Left forelimb (tissue), 1 donor: ENCODE measurements around the gene TTBK2.

Experiments
- DNase-seq: peaks from one replicate; pipeline ENCODE4 v3.0.0-alpha.2; 2018; ENCODE audit warnings: low spot score

Gene TTBK2

DNA sequence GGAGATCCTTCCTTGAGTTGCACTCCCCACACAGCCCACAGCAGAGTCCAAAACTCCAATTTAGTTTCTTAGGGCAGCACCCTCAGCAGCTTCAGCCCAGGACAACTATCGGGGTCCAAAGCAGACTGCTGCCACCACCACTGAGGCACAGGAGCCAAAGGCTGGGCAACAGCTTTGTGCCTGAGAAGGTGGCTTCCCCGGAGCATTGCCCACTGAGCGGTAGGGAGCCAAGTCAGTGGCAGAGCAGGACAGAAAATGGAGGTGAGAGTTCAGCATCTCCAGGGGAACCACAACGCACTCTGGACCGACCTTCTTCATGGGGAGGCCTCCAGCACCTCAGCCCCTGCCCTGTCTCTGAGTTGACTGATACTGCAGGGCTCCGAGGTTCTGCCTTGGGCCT lies 227.1 kb downstream of the TTBK2 start:
- DNase-seq = no peak

- DNase-seq = no peak
Measured at GRCh38 chr15:42692997-42693396, 227.6 kb downstream of the TTBK2 start.

GRCh38 chr15:42692536-42692935 lies 228.0 kb downstream of the TTBK2 start:
- DNase-seq = no peak

GRCh38 chr15:42691770-42692169 lies 228.8 kb downstream of the TTBK2 start:
- no peak for DNase-seq

DNA sequence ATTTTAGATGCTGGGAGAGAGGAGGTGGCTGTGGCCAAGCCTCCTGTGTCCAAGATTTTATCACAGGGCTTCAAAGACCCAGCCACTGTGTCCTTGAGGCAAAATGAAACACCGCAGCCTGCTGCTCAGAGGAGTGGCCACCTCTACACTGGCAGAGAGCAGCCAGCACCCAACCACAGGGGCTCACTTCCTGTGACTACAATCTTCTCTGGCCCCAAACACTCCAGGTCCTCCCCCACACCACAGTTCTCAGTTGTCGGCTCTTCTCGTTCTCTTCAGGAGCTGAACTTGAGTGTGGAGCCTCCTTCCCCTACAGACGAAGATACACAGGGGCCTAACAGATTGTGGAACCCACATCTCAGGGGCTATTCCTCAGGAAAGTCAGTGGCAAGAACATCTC lies 229.3 kb downstream of the TTBK2 start:
- no peak for DNase-seq
